Stimulated activated CD4-positive, alpha-beta T cell treated with anti-CD3 and anti-CD28 coated beads, Interleukin-4, amount 100 ng/mL, for 24 hours (primary cell): ENCODE data around the gene PTRH1.

Source experiments
- DNase-seq: peaks from one replicate; pipeline ENCODE4 v3.0.0-alpha.2; 2020

The PTRH1 gene

DNA sequence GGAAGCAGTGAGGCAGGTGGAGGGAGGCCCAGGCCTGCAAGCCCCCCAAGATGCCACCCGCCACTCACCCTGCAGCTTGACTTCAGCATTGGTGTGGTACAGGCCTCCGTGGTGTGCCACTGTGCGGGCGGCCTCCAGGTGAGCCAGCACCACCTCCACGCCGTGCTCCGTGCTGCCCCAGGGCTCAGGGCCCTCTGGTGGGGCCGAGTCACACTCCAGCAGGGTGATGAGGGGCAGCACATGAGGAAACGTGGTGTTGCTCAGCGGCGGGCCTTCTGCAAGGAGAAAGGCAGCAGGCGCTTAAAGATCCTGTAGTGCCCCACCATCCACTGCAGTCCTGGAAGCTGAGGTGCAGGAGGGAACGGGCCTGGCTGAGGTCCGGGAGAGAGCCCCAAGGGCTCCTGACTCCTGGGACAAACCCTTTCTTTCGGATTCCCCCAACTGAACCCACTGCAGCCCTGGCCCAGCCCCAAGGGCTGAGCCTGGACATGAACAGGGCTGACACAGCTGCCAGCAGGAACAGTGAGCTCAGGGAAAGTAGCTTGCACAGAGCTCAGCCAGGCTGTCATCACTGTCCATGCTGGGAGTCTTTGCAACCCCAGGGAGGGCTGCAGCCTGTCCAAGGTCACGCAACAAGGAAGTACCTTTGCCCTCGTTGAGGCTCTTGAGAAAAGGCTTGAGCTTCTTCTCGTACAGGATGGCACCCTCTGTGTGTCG, 24.3 kb upstream of the PTRH1 start:
- DNase-seq, result no peak

GRCh38 chr9:127738666-127739065, 23.2 kb upstream of the PTRH1 start:
- DNase-seq, result no peak

- DNase-seq, result no peak
These were observed 20.2 kb upstream of the PTRH1 start for GRCh38 chr9:127735530-127736185.

- DNase-seq, result peak; percentile 99
These were observed 19.5 kb upstream of the PTRH1 start, which contains the start of gene TOR2A for GRCh38 chr9:127734747-127735529. Gene TOR2A (minus strand): TSS chr9:127735294. CDS start chr9:127735270, 24 bp downstream.

GRCh38 chr9:127734247-127734746, 18.8 kb upstream of the PTRH1 start:
- no peak for DNase-seq

DNA sequence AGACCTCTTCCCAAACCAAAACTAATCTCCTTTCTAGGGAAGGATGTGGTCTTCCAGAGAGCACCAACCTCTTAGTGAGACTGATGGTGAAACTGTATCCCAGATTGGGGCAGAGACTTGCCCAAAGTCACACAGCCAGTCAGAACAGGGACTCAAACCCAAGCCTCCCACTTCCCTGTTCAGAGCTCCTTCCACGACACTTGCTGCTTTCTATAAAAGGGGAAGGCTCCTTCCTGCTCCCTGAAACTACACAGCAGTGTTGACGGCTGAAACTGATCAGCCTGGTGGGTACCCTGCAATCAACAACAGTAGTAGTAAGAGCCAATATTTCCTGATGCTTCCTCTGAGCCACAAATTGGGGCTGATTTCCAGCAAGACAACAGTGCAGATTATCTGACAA, 18.2 kb upstream of the PTRH1 start:
- no peak for DNase-seq

DNA sequence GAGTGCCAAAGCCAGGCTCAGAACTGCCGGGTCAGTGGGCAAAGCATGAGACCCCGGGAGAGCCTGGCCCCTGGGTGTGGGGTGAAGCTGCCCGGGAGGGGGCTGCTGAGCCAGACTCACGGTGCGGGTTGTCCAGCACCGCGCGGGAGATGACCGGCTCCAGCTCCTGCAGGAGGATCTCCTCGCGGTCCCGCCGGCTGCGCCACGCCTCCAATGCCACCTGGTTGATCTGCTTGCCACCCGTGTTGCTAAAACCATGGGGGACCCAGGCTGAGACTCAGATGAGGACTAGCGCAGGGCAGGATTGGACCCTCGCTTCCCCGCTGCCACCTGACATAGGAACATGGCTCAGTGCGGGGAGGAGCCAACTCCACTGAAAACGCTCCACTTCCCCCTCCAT, 17.0 kb upstream of the PTRH1 start:
- no peak for DNase-seq

GRCh38 chr9:127731938-127732337, 16.5 kb upstream of the PTRH1 start:
- DNase-seq, result no peak

- no peak for DNase-seq
These were observed 15.4 kb upstream of the PTRH1 start for GRCh38 chr9:127730799-127731410.

- DNase-seq, result no peak
These were observed 14.8 kb upstream of the PTRH1 start for GRCh38 chr9:127730262-127730661.

DNA sequence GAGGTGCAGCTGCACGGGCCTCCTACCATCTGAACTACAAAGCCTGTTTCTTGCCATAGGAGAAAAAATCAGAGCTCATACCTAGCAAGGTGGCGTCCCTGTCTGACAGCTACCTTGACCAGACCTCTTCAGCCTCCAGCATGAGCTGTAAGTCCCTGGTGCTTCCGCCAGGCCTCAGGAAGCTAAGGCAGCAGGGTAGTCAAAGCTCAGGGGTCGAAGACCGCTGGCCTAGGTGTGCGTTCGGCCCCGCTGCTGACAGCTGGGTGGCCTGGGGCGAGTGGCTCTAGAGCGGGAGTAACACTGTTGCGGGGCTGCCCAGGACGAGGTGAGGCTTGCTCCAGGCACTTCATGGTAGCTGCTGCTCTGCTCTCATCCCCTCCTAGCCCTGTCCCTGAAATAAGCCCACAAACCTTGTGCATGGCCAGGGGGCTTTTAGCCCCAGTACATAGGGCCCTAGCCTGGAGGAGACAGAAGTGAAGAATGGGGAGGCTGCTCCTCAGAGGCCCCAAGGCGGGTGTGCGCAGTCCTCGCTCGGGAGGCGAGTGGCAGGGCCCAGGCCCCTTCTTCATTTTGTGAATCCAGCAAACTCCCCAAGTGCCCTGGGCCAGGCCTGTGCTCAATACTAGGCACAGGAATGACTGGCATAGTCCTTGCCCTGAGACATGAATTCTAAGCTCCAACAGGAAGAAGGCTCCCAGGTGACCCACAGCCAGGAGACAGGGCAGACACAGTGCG, 14.2 kb upstream of the PTRH1 start:
- no peak for DNase-seq

DNA sequence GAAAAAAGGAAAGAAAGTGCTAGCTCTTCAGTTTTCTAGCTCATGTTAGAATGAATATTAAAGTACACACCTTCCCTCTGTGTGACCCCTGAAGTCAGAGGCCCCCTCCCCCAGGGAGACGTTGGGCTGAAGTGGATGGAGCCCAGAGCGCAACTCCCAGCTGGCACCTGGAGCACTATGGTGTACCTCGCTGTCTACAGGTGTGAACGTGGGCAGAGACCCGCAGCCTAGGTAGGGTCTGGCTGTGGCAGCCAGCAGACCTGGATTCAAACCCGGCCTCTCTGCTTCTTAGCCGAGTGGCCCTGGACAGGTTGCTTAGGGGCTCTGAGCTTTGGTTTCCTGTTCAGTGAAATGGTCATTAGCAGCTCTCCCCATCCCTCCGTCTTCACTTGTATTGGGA, 13.3 kb upstream of the PTRH1 start:
- DNase-seq, result no peak

DNA sequence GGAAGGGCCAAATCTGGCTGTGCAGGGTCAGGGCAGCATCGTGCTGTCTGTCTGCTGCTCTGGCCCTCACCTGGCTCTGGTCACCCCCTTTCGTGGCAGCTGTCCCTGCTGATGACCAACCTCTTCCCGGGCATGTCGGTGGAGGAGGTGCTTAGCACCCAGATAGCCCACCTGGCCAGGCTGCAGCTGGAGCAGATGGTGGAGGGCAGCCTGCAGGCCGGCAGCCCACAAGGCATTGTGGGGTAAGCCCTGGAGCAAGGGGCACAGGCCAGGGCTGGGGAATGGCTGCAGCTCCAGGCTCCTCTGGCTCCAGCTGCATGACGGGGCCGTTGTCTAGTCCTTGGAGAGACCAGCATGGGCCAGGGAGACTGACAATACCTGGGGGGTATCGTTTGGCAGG, 11.4 kb upstream of the PTRH1 start:
- DNase-seq, result no peak

GRCh38 chr9:127724012-127724411, 8.5 kb upstream of the PTRH1 start:
- no peak for DNase-seq

- no peak for DNase-seq
These were observed 8.0 kb upstream of the PTRH1 start for GRCh38 chr9:127723444-127723843.

GRCh38 chr9:127723013-127723412, 7.5 kb upstream of the PTRH1 start:
- no peak for DNase-seq

DNA sequence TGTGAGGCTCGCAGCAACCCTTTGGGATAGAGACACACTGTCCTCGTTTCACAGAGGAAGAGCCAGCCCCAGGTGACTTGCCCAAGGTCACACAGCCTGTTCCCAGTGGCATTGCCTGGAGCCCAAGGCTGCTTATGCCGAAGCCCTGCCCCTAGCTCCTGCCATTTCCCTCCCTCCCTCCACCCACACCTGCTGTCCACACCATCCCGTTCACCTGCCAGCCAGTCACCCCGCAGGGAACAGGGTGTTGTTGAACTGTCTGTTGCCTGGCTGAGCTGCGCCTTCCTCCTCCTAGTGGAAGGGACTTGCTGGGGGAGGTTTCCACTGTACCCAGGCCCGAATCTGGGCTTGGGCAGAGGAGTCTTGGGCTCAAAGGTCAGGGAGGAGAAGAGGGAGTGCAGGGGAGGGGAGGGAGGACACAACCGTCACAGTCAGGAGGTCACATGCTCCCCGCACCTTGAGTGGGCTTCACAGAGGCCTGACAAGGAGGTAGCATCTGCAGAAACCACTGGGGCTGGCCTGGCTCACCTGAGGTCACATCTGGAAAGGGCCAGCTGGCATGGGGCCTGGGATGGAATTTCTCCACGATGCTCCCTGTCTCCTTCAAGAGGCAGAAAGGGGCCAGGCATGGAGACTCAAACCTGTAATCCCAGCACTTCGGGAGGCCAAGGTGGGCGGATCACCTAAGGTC, 6.7 kb upstream of the PTRH1 start:
- DNase-seq, result no peak

- DNase-seq, result no peak
These were observed 5.9 kb upstream of the PTRH1 start for GRCh38 chr9:127721391-127721821.

DNA sequence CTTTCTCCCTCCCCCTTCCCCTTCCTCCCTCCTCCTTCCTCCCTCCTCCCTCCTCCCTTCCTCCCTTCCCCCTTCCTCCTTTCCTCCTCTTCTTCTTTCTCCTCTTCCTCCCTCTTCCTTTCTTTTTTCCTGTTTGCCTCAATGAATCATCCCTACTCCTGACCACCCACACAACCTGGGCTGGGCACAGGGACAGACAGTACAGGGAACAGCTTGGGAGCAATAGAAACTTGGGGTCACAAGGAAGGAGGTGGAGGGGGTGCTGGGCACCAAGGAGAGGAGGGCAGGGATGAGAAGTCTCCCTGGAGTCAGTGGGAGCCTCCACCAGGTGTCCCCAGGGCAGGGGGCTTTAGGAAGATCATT, 5.4 kb upstream of the PTRH1 start:
- no peak for DNase-seq

DNA sequence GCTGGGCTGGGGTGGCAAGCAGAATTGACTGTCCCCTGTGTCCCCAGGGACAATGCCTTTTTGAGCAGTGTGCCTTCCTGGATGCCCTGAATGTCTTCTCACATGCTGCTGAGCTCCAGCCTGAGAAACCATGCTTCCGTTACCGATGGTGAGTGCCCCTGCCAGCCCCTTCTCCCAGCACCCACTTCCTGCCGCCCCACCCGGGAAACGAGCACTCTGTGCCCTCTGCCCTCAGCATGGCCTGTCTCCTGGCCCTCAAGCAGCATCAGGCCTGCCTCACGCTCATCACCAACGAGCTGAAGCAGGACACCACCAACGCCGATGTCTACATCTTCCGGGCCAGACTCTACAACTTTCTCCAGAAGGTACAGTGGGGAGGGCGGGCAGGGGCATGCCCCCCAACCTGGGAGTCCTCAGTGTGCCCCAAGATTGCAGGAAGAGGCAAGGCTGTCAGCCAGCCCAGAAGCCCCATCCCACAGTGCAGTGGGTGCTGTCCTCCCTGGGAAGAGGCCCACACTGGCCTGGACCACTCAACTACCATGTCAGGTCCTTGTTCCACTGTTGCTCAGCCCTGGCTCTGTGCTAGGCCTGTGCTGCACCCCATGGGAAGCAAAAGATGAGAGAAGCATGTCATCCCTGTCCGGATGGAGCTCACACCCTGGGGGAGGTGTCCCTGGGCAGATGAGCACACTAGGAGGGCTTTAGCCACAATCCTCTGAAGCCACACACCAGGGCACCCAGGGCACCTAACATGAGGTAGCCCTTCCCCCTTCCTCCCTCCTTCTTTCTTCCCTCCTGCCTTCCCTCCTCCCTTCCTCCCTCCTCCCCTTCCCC, 4.8 kb upstream of the PTRH1 start:
- no peak for DNase-seq

DNA sequence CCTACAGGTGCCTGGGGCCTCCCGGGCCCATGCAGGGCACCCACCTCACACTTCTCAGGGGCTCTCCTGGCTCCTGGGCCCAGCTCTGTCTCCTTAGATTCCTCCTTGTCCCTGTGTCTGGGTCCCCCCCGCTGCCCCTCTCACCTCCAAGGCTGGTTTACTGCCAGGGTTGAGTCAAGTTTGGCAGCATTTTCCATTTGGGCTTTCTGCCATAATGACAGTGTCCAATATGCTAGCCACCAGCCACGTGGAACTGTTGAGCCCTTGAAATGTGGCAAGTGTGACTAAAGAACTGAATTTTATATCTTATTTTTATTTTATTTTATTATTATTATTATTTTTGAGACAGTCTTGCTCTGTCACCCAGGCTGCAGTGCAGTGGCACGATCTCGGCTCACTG, 2.3 kb upstream of the PTRH1 start:
- DNase-seq, result no peak
